ENCODE results near the gene AFAP1L1. TPM values are rescaled to one million over a fixed set of nuclear protein-coding genes. Genes with fewer than 3 reads are reported as not detected.

AFAP1L1 gene
- total RNA-seq, 1 donor from 2014 or later: 46.9 TPM

DNA sequence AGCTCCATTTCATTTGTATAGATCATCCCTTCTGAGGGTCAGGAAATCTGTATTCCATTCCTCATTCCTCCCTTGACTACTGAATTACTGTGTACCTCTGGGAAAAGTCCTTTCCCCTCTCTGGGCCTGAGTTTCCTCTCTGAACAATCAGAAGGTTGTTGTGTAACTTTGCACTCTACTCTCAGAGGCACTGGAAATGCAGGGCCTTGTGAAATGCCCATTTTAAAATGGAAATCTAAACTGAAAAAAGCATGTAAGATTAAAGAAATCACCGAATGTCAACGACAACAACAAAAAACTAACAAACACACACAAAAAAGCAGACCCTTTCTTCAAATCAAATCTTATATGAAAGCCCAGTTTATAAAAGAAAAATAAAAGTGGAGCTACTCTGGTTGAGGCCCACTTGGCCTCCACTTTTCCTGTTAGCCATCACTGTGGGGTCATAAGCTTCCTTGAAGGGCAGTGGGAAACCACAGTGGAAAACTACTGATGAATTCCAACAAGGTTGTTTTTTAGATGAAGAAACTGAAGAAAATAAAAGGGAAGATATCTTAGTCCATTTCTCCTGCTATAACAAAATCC, 52.1 kb downstream of the AFAP1L1 start:
- DNase-seq (ENCODE audit: missing footprints) (no peak), ATAC-seq (no peak)
- intact Hi-C loops (cut with DNase I): no loop called here

DNA sequence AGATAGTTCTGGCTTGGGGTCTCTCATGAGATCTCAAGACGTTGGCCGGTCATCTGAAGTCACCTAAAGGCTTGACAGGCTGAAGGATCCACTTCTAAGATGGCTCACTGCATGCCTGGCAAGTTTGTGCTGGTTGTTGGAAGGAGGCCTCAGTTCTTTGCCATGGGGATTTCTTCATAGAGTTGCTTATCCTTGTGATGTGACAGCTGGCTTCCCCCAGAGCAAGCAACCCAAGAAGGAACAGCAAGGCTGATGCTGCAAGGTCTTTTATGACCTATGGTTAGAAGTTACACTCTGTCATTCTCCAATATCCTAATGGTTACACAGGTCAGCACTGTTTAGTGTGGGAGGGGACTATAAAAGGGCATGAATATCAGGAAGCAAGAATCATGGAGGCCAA, 53.0 kb downstream of the AFAP1L1 start:
- DNase-seq (ENCODE audit: missing footprints): no peak
- ATAC-seq: no peak
- intact Hi-C loops (cut with DNase I): no loop called here

DNA sequence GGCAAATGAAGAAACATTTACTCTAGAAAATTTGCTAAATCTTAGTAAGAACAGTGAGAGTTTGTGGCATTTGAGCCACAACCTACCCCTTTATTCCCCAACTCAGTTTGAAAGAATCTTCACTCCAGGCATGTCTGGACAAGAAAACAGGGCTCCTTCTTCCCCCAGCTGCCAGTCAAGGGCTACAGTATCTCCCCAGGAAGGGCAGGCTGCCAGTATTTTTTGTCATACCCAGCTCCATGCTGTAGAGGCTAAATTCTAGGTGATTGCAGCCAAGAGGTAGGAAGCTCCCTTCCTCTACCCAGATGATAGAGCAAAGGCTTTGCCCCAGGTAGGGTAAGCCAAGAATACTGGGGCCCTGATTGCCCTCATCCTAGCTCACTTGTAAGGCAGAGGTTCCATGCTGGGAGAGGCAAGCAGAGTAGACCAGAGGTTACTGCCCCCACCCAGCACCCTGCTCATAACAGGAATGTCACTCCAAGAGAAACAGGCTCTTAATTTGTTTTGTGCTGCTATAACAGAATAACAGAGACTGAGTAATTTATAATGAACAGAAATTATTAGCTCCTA, 53.6 kb downstream of the AFAP1L1 start:
- ATAC-seq (no peak), DNase-seq (ENCODE audit: missing footprints) (no peak)
- intact Hi-C loops (cut with DNase I): no loop called here

DNA sequence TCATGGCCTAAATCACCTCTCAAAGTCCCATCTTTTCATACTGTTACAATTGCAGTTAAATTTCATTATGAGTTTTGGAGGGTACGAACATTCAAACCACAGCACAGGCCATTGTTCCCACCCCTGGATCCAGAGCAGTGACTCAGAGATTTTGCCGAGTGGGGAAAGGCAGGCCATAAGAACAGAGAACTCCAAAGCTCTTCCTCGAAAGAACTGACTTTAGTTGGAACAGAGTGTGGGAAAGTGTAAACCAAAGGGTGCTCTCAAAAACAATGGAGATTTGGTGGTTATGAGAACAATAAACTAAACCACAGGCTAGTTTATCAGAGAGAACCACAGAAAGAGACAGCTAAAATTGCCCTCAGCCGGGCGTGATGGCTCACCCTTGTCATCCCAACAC, 54.2 kb downstream of the AFAP1L1 start:
- DNase-seq (ENCODE audit: missing footprints) (no peak), ATAC-seq (no peak)
- intact Hi-C loops (cut with DNase I): no loop called here

DNA sequence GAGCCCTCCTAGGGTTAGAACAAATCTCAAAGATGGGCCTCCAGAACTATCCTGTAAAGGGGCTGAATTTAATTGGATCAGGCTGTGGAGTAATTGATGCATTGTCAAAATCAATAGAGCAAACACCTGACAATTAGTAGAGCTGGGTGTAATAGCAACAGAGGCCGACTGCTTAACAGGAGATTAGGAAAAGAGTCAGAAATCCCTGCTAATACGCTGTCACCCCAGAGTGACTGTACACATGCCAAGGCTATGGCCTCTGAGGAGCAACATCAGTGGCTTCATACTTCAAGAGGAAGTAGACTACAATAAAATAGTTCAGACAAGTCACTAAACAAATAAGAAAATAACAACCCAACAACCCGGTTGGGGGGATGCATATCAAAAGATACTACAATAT, 55.0 kb downstream of the AFAP1L1 start:
- intact Hi-C loops (cut with DNase I): no loop called here
- ATAC-seq: no peak
- DNase-seq (ENCODE audit: missing footprints): no peak

DNA sequence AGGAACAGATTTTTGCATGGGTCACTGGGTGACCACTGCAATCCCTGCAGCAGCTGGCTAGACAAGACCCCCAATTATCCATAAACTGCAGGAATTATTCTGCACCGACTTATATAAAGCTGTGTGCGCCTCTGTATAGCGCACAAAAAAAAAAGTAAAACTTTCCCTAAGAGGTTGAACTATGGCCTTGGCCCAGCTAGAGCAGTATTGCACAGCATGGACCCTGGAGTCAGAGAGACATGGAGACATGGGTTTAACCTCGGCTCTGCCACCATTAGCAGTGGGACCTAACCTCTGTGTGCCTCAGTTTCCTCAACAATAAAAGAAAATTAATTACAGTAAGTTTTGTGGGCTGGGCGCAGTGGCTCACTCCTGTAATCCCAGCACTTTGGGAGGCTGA, 56.5 kb downstream of the AFAP1L1 start:
- DNase-seq (ENCODE audit: missing footprints) (no peak), ATAC-seq (no peak)
- intact Hi-C loops (cut with DNase I): no loop called here

DNA sequence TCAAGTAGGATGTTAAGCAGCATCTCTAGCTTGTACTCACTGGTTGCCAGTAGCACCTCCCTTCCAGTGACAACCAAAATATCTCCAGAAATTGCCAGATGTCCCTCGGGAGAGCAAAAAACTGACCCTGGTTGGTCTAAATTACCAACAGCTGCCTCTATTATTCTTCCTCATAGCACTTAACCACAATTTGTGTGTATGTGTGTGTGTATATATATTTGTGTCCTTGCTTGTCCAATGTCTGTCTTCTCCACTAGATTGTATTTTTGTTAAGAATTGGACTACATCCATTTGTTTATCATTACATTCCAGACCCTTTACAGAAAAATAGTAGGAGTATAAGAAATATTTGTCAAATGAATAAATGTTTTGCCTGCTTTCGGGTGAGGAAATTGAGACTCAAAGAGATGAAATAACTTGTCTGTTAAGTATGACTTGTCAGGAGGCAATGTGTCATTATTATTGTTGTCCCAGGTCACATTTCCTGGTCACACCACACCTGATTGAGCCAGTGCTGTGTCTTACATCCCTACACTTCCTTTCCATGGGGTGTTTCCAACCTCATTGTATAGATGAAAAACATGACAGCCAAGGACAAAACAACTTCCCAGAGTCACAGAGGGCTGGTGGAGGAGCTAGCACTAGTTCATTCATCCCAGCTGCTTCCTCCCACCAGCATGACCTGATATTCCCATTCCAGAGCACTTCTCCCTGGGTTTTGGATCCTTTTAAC, 62.2 kb downstream of the AFAP1L1 start:
- DNase-seq (ENCODE audit: missing footprints) (no peak), ATAC-seq (no peak)
- intact Hi-C loops (cut with DNase I): no loop called here

DNA sequence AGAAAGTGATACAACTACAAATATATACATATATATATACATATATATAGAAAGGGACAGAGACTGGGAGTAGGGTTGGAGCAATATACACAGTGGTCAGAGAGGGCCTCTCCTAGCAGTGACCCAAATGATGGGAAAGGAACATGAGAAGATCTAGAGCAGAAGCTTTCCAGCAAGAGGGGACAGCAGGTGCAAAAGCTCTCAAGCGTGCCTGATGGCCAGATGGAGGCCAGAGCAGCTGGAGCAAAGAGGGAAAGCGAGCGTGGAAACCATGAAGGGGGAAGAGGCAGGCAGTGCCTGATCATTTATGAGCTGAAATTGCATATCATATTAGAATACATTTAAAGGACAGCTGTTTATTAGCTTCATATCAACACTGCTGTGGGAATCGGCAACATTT, 66.1 kb downstream of the AFAP1L1 start:
- ATAC-seq (no peak), DNase-seq (ENCODE audit: missing footprints) (no peak)
- intact Hi-C loops (cut with DNase I): no loop called here

DNA sequence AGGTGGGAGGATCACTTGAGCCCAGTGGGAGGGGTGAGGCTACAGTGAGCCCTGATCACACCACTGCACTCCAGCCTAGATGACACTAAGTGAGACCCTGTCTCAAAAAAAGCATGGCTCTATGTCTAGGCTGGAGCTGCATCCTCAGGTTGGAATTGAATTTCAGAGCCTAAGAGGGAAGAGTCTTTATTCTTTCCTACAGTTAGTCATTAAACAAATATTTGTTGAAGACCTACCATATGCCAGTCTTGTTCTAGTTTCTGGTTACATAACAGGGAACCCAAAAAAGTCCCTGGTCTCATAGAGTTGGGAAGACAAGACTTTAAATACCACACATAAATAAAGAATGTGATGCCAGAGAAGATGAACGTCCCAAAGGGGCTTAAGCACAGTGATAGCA, 66.7 kb downstream of the AFAP1L1 start:
- DNase-seq (ENCODE audit: missing footprints) (no peak), ATAC-seq (no peak)
- intact Hi-C loops (cut with DNase I): no loop called here

DNA sequence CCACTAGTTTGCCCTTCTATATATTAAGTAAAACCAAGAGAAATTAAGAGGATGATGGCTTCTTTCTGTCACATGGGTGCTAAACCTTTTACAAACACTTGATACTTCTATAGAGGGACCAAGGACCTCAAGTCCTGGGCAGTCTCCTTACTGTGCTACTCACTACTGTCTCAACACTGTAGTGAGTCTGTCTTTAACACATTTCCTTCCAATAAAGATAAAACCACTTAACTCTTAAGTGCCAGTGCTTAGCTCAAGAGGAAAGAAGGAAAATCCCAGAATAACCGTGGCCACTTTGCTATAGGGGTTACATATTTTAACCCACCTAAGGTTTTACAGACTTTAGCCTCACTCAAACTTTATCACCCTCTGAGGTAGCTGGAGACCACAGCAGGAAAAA, 69.3 kb downstream of the AFAP1L1 start:
- DNase-seq (ENCODE audit: missing footprints): no peak
- no peak for ATAC-seq
- intact Hi-C loops (cut with DNase I): no loop called here

DNA sequence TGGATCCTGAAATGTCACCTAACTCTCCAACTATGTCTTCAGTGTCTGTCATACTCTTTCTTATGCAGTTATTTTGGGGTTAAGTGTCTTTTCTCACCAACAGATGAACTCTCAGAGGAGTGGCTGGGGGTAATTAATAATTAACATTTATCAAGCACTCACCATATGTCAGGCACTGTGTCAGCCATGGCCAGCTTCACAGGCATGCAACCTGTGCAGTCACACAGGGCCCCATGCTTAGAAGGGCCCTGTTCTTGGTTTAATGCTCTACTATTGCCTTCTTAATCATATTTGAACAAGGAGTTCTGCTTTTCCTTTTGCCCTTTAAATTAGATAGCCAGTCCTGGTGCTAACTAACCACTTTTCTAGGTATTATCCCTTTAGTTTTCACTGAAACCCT, 70.2 kb downstream of the AFAP1L1 start:
- no peak for ATAC-seq
- DNase-seq (ENCODE audit: missing footprints): no peak
- intact Hi-C loops (cut with DNase I): no loop called here

DNA sequence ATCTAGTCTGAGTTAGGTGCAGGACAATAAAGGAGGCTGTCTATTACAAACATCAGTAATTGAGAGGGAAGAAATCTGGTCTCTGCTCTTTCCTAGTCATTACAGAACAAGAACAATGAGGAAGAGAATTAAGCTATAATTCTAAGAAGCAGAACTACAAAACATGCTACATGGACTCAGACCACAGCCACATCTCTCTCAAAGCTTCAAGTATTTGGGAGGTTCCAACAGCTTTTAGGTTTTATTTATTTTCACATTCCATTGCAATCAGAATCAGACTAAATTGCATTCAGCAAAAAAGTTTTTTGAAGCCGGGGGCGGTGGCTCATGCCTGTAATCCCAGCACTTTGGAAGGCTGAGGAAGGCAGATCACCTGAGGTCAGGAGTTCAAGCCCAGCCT, 72.5 kb downstream of the AFAP1L1 start:
- intact Hi-C loops (cut with DNase I): no loop called here
- ATAC-seq (no peak), DNase-seq (ENCODE audit: missing footprints) (no peak)

DNA sequence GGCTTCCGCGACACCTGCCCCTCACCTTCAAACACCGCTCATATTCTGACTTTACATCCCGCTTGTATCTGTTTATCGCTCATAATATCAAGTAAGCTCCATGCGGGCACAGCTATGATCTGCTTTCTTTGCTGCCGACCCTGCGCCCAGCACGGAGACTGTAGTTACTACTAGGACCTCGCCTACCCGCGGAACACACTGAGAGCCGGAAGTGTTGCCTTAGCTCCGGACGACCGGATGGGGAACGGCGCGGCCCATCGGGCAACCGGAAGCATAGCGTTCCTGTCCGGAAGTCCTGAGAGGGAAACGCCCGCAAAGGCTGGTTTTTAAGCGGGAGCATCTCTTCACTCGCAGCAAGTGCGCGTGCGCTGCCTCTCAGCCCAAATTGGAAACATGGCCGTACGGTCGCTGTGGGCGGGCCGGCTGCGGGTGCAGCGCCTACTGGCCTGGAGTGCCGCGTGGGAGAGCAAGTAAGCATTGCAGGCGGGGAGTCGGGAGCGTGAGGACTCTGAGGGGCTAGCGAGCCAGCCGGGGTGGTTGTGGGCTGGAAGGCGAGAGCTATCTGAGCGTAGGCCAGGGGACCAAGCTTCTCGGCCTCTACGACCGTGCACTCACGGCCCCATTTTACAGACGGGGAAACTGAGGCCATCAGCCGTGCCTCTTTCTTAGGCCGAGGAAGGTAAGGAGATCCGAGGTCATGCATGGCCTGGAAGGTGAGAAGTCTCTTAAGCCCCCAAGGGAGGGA, 73.7 kb downstream of the AFAP1L1 start, which contains the start of gene GRPEL2:
Gene GRPEL2 (plus strand): TSS at position 353 of the 745 bp plus-strand sequence. CDS start 41 bp downstream, at position 394.
- peak; percentile 98 for DNase-seq (ENCODE audit: missing footprints)
- peak; percentile 98 for ATAC-seq
- intact Hi-C loops (cut with DNase I): loop anchor here (5.0 kb wide), 1 partner anchor 43 kb away; no protein-coding TSS in a partner anchor

DNA sequence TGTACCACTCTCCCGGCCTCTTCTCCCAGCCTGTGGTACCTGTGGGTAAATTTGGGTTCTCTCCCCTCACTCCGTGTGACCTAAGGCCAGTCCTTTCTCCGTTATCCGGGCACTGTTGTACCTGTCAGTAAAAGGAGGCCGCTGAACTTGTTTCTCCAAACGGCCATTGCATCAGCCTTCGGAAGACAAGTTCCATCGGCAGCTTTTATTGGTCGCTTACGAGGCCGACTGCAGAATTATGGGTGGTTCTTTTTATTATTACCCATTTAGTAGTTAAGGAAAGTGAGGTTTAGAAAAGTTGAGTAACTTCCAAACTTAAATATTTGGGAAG, 74.2 kb downstream of the AFAP1L1 start:
- ATAC-seq: no peak
- no peak for DNase-seq (ENCODE audit: missing footprints)
- intact Hi-C loops (cut with DNase I): loop anchor here (5.0 kb wide), 1 partner anchor 44 kb away; no protein-coding TSS in a partner anchor

DNA sequence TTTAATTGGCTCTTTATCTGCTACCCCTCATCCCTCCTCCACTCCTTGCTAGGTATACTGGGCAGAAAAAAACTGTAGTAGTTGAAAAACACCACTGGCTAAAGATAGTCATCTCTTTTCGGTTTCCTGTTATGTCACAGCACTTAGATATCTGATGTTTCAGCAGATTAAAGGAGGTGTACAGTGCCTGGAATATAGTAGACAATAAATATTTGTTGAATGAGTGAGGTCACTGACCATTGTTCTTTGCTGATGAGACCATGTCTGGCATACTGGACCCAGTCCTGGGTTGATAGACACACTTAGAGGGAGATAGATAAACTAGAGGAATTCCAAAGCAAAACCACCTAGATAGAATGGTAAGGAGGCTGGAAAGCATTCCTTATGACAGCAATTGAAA, 76.9 kb downstream of the AFAP1L1 start:
- no peak for ATAC-seq
- intact Hi-C loops (cut with DNase I): loop anchor here (5.0 kb wide), 1 partner anchor 46 kb away; no protein-coding TSS in a partner anchor

DNA sequence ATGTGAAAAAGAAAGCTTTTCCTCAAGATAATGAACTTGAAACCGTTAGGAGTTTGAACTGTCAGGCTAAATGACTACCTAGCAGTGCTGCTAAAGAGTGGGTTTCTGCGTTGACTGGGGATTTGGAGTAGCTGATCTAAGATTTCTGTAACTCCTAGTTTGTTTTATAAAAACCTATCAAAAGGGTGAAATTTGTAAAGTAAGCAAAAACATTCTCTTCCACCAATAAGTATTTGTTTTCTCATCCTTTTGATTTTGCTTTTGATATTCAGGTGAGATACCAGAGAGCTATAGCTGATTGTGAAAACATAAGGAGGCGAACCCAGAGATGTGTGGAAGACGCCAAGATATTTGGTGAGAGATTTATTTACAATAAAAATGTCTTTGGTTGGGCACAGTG, 77.7 kb downstream of the AFAP1L1 start:
- ATAC-seq (no peak), DNase-seq (ENCODE audit: missing footprints) (no peak)
- intact Hi-C loops (cut with DNase I): loop anchor here (5.0 kb wide), 1 partner anchor 47 kb away; no protein-coding TSS in a partner anchor

More for the DNA sequence above, 76.9 kb downstream of the AFAP1L1 start:
- DNase-seq (ENCODE audit: missing footprints): no peak

DNA sequence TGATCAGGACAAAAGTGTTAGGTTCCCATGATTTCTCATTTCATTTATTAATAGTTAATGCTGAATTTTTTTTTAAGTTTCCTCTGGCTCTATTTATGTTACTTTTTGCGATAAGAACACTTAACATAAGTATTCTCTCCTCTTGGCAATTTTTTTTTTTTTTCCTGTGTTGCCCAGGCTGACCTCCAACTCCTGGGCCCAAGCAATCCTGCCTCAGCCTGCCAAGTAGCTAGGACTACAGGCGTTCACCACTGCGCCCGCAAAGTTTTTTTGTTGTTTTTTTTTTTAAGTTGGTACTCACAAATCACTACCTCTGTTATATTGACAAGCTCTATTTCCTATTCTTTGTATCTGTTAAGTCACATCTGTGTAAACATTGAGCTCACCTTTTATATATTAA, 80.5 kb downstream of the AFAP1L1 start:
- ATAC-seq (peak; percentile 45), DNase-seq (ENCODE audit: missing footprints) (no peak)
- intact Hi-C loops (cut with DNase I): no loop called here

DNA sequence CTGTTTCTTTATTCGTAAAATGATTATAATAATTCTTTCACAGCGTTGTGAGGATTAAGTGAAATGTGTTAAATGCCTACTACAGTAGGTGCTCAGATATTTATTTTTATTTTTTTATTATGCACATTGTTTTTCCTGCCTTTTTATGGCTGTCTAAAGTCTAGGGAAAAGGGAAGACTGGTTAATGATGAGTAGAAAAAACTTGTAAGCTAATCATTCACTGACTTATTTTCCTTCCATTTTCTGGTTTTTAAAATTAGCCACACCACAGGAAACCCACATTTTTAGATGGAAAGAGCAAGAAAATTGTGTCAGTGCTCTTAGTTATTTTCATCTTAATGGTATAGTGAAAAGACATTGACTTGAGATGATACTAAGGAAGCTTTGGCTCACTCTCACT, 82.3 kb downstream of the AFAP1L1 start:
- no peak for ATAC-seq
- no peak for DNase-seq (ENCODE audit: missing footprints)
- intact Hi-C loops (cut with DNase I): no loop called here

DNA sequence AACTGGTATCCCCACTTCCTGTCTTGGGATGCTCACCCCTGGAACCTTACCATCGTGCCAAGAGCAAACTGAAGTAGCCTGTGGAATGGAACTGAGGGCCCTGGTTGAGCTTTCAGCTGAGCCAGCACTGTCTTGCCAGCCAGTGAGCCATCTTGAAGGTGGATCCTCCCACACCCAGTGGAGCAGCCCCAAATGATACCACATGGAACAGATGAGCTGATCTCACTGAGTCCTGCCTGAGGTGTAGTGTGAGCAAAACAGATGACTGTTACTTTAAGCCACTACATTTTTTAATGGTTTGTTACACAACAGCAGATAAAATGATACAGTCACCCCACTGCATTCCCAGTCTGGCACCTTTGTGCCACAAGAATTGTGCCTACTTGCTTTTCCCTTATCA, 84.0 kb downstream of the AFAP1L1 start:
- DNase-seq (ENCODE audit: missing footprints) (no peak), ATAC-seq (no peak)
- intact Hi-C loops (cut with DNase I): no loop called here

DNA sequence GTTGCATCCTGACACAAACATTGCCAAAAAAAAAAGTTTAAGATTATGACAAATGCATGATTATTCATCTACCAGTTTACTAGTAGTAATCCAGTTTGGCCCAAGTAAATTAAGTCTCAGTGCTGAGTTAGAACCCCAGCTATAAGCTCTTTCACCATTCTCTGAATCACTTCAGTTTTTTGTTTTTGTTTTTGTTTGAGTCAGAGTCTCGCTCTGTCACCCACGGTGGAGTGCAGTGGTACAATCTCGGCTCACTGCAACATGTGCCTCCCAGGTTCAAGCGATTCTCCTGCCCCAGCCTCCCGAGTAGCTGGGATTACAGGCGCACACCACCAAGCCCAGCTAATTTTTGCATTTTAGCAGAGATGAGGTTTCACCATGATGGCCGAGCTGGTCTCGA, 84.7 kb downstream of the AFAP1L1 start:
- ATAC-seq (no peak), DNase-seq (ENCODE audit: missing footprints) (no peak)
- intact Hi-C loops (cut with DNase I): no loop called here
